ENCODE data around the gene TNIK.

- TF ChIP-seq CTCF (conservative IDR thresholded peaks at IDR 0.05; ENCODE audit: low read depth, low read length) (no peak), MAFK (IDR thresholded peaks at IDR 0.05; ENCODE audit: low read depth, low read length) (no peak), RFX5 (IDR thresholded peaks at IDR 0.05; ENCODE audit: low read depth, low read length) (no peak), POLR2A (IDR thresholded peaks at IDR 0.05; ENCODE audit: low read depth, low read length) (no peak), NFE2L2 (IDR thresholded peaks at IDR 0.05; ENCODE audit: low read depth, low read length) (no peak), CHD1 (IDR thresholded peaks at IDR 0.05; ENCODE audit: low read depth, low read length) (no peak), USF2 (IDR thresholded peaks at IDR 0.05; ENCODE audit: low read depth, low read length) (no peak), MXI1 (IDR thresholded peaks at IDR 0.05; ENCODE audit: borderline replicate concordance, low read depth, low read length) (no peak), RAD21 (IDR thresholded peaks at IDR 0.05; ENCODE audit: low read length) (no peak), FOS (IDR thresholded peaks at IDR 0.05; ENCODE audit: low read depth, low read length) (no peak), BHLHE40 (IDR thresholded peaks at IDR 0.05; ENCODE audit: low read depth, low read length) (no peak)
Measured at GRCh38 chr3:171330938-171331337, 129.3 kb downstream of the TNIK start.

All from IMR-90 (cell line).